ENCODE data around the gene BCL2L2.
A peak's percentile ranks its signal among the peaks of the same experiment; 100 is the strongest.
"Not testable (repeated sequence)": the region's sequence is repeated elsewhere in the genome, so short reads cannot be mapped to it uniquely, and the experiment has no call there.

BCL2L2 gene

DNA sequence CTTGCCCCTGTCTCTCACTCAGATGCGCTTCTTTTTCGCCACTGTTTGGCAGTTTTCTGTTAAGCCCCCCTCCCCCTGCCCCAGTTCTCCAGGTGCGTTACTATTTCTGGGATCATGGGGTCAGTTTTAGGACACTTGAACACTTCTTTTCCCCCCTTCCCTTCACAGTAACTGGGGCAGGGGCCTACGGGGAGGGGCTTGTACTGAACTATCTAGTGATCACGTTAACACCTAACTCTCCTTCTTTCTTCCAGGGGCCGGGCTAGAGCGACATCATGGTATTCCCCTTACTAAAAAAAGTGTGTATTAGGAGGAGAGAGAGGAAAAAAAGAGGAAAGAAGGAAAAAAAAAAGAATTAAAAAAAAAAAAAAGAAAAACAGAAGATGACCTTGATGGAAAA, 18.4 kb downstream of the BCL2L2 start:
- DNase-seq: no peak

DNA sequence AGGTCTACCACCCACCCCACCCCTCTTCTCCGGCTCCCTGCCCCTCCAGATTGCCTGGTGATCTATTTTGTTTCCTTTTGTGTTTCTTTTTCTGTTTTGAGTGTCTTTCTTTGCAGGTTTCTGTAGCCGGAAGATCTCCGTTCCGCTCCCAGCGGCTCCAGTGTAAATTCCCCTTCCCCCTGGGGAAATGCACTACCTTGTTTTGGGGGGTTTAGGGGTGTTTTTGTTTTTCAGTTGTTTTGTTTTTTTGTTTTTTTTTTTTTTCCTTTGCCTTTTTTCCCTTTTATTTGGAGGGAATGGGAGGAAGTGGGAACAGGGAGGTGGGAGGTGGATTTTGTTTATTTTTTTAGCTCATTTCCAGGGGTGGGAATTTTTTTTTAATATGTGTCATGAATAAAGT, 19.1 kb downstream of the BCL2L2 start:
- DNase-seq: not testable (repeated sequence)

DNA sequence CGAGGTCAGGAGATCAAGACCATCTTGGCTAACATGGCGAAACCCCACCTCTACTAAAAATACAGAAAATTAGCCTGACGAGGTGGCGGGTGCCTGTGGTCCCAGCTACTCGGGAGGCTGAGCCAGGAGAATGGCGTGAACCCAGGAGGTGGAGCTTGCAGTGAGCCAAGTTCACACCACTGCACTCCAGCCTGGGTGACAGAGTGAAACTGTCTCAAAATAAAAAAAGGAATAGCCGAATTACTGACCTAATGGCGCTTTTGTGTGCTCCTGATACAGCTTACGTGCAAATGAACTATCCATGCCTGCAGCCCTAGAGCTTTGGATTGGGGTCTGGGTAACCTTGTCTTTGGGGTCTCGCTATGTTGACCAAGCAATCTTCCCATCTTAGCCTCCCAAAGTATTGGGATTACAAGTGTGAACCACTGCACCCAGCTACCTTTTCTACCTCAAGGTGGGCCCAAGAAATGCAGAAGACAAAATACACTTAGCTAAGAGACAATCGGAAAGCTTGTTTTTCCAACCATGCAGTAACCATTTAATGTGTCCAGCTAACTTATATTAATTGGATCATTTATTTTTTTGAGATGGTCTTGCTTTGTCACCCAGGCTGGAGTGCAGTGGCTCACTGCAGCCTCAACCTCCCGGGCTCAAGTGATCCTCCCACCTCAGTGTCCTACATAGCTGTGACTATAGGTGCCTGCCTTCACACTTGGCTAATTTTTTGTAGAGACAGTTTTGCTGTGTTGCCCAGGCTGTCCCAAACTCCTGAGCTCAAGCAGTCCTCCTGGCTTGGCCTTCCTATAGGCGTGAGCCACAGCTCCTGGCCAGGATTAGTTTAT, 20.1 kb downstream of the BCL2L2 start:
- no peak for DNase-seq

DNA sequence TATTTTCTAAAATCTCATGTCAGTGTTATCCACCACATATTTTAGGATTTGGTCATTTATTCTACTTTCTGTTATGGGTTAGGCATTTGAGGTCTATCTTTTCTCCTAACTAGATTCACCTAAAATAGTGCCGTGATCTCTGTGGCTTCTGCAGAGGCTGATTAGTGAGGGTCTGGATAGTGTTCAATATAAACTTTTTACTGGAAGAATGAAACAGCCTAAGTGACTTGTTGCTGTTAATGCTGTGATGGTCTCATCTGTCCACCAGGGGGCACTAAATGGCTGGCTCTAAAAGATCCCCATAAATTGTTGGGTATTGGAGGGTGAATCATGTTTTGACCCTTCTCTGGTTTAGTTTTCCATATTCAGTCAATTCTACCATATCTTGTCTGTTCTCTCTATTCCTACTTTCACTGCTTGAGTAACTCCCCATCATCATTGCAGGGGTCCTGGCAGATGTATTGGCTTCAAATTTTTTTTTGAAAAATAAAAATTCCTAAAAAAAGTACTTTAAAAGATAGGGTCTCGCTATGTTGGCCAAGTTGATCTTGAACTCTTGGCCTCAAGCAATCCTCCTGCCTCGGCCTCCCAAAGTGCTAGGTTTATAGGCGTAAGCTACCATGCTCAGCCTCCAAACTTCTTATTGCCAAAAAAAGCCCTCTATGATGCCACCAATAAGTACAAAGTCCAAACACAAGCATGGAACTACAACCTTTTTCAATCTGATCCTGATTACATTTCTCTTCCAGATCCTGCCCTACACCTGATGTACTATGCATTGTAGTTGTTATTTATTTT, 21.5 kb downstream of the BCL2L2 start:
- DNase-seq: peak; percentile 50

DNA sequence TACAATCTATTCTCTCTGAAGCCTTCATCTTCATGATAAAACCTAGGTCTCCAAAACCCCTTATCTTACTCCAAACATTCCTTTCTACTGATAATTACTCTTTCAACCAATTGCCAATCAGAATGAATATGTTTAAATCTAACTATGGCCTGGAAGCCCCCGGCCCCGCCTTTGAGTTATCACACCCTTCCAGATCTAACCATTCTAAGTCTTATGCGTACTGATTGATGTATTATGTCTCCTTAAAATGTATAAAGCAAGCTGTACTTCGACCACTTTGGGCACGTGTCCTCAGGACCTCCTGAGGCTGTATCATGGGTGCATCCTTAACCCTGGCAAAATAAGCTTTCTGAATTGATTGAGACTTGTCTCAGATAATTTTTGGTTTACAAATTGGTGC, 29.0 kb downstream of the BCL2L2 start:
- DNase-seq: no peak

DNA sequence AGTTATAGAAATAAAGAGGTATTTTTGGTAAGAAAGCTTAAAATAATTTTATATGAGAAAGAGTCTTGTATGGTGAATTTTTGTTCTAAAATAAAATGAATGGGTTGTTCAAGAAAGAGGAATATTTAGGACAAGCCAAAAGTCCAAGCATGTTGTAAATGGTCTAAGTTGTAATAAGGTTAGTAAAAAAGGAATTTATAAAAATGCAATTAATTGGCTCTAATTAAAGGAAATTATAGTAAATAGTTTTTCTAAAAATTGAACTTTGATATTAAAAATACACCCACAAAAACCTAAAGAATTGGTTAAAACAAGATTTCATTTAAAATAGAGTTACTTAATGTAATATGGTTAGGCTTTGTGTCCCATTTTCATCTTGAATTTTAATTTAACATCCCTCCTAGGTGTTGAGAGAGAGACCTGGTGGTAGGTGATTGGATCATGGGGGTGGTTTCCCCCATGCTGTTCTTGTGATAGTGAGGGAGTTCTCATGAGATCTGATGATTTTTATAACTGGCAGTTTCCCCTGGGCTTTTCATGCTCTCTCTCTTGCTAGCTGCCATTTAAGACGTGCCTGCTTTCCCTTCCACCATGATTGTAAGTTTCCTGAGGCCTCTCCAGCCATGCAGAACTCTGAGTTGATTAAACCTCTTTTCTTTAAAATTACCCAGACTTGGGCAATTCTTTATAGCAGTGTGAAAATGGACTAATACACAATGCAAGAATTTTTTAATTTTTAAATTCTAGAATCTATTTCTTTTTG, 33.1 kb downstream of the BCL2L2 start:
- DNase-seq: no peak

DNA sequence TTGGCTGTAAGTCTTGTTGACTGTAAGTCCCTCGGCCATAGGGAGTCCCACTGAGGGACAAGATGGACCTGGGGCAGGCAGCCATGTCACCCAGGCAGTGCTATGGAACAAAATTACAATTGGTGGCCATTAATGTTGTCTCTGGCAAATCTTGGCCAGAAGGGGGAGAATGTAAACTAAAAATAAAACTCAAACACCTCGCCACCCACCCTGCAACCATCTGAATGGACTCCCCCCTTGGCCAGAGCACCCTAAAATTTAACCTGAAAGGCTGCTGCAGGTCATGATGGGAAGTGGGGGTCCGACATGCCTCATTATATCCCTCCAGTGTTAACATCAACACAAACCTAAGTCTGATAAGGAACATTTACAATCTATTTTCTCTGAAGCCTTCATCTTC, 37.8 kb downstream of the BCL2L2 start:
- DNase-seq: no peak

DNA sequence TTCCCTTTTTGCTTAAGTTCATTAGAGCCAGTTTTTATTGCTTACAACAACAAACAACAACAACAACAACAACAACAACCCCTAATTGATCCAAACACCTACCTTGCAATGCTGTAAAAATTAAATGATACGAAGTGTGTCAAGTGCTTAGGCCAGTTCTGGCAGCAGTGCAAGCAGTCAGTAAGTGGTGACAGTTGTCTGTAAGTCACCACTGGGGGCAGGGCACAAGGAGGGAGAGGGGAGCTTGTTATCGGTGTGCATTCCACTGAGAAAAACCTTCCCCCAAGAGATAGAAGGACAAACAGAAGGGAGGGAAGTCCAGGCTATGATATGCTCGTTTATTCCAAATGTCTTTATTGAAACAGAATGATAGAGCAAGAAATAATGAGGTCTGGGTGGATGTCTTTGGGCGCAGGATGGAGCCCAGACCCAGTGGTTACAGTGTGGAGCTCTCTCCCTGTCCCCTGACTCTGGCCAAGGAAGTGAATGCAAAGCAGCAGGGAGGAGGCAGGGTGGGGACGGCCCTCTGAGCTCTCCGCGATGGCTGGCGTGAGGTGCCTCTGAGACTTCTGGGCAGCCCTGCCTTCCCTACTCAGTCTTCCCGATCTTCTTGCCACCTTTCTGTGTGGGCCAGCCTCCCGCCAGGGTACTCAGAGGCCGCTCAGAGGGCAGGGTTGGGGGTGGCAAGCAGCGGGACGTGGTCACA, 39.5 kb downstream of the BCL2L2 start:
- DNase-seq: no peak

DNA sequence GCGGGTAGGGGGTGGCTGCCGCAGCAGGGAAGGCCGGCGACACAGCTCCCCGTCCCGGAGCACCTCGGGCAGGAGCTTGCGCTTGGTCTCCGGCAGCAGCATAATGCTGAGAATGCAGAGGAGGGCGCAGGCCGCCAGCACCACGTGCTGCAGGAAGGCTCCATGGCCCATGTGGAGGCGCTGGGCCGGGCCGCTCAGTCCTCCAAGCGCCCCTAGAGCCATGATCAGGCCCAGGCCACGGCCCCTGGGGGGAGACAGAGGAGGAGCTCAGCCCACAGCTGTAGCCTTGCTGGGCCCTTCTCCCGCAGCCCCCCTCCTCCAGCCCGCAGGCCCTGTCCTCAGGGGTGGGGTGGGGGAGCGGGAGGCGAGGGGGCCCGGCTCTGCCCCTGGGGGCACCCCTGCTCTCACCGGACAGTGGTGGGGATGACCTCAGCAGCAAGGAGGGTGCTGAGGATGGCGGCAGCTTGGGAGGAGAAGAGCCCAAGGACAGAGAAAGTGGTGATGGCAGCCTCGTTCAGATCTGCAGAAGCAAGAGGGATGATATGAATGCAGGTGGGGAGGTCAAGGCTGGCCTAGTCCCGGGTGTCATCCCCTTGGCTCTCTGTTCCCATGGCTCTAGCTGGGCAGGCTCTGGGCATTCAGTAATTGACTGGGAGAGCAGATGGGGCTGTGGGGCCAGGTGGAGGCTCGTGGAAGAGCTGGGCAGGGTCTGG, 40.2 kb downstream of the BCL2L2 start:
- DNase-seq: no peak

DNA sequence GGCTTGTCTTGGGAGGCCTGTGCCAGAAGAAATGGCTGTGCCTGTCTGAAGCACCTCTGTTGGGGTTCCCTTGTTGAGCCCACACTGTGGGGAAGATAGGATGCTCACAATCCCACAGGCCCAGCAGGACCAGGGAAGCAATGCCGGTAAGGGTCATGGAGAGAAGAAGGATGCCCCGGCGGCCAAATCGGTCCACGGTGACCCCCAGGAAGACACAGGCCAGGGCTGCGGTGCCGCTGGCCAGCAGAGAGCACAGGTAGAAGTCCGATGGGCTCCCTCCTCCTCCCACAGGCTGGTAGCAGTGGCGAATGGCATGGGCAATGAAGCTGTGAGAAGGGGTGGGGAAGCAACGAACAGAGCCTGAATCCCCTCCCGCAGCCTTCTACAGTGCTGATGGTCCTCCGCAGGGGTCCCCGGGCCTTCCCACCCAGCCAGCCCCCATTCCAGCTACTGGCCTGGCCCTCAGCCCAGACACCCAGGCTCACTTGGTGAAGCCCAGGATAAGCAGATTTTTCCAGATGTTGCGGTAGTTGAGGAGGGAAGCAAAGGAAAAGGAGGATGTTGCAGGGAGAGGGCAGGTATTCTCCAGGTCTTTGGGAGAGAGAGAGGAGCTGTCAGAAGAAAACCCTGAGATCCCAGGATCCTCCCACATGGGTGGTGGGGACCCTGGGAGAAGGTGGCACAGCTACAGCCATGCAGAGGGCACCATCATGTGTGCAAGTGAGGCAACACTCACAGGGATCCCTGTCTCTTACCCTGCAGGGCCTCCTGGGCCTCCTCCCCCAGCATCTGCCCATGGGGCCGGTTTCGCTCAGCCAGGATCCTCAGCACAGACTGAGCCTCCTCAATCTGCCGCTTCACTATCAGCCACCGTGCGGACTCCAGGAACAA, 41.0 kb downstream of the BCL2L2 start:
- DNase-seq: no peak

DNA sequence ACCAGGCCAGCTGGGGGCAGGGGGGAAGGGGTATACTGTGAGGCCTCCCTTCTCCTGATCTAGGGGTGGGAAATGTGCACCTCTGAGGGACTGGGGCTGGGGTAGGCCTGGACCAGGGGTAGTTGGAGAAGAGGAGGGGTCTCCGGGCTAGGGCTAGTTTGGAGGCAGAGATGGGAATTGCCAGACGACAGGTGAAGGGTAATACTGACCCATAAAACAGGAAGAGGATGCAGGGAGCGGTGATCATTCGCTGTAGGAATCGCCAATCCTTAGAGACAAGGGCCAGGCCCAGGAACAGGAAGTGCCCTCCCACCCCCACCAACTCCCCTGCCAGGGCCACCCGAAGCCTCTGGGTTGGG, 41.6 kb downstream of the BCL2L2 start:
- DNase-seq: no peak

DNA sequence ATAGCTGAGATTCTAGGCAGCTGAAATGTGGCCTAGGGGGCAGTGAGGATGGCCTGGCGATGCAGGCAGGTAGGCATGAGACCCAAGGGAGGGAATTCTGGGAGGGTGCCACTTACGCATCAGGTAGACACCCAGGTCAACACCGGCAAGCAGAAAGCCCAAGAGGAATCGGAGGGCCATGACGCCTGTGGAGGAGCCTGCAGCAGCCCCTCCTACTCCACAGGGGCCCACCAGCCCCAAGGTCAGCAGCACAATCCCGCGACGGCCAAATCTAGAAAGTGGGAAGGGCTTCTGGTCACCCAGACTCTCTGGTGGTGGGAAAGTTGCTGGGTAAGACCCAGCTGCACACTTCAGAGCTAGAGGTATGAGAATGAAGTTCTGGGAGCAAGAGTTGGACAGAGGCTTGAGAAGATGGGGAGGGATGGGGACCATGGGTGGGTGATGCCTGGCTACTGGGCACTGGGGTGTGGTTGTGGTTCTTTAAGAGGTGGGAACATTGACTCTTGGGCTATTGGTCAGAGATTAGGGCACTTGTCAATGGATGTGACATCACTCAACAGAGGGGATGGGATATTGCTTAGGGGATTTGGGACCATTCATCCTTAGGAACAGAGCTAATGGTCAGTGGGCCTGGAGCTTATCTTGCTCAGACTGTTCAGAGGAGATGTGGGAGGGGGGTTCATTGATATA, 42.7 kb downstream of the BCL2L2 start:
- no peak for DNase-seq

DNA sequence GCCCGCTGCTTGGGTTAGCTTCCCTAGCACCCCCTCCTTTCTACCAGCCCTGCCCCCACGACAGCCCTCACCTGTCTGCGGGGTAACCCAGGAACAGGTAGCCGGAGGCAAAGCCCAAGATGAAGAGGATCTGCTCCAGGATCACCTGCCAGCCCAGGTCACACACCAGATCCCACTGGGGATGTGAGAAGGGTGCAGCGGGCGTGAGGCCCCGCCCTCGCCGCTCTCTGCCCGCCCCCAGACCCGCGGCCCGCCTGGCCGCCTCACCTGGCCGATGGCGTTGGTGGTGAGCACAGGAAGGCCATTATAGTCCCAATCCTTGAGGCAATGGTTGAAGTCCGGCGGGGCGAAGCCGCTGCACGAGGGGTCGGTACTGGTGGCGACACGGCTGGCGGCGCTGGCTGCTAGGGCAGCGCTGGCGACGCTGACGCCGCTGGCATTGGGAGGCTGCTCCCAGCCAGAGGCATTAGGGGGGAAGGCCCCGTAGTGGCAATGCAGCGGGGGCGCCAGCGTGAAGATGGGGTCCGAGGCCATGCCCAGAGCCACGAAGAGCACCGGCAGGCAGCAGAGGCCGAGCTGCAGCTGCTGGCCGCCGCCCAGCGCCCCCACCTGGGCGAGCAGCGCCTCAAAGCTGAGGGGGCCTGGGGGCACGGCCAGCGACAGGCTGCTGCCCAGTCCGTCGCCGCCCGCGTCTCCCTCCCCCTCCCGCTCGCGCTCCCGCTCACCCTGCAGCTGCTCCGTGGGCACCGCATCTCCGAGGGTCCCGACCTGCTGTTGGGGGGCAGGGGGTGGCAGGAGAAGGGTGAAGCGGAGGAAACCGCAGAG, 45.3 kb downstream of the BCL2L2 start:
- no peak for DNase-seq

DNA sequence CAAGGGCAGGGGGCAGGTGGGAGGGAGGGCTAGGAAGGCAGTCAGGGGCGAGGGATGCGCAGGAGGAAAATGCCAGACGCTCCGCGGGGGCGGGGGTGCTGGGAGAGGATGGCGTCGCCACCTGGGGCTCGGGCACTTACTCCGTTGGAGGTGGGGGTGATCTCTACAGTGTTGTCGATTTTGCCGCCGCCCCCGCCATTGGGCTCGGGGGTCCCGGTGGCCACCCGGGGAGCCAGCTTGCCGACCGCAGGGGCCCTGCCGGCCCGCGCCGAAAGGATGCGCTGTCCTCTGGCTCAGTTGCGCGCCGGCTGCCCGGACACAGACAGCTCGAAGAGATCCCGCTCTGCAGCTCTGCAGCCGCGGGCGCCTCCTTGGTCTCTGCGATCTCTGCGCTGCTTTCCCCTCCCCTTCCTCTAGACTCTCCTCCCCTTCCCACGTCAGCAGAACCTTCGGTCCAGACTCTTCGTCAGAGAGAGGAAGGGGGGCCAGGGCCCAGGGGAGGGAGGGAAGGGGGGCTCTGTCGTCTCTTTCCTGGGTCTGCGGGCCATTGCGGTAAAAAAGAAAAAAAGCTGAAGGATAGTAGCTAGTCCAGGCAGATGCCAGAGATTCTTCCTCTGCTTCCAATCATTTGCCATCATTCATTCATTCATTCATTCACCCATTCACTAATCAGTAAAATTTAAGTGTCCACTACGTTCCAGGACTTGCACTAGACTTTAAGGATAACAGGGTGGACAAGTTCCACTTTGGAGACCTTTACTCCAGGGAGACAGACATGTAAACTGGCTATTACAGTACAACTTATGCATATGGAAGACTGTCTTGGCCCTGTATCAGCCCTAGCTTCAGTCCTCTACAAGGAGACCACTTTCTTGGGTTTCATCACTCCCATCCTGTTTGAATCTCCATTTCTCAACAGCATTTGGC, 46.1 kb downstream of the BCL2L2 start, which contains the start of gene SLC22A17:
Gene SLC22A17, minus strand, starts transcription at position 382 of the 927 bp plus-strand sequence.
- DNase-seq: peak; percentile 59

DNA sequence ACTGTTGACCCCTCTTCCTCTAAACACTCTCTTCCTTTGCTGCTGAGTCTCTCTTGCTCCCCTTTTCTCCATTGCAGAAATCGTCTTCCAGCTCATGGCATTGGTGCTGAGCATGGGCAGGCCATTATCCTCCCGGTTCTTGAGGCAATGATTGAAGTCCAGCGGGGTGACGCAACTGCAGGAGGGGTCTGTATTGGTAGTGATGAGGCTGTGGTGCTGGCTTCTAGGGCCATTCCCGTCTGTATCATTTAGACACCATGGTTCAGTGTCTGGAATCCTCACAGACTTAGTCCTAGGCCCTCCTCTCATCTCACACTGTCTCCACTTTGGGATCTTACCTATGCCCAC, 46.8 kb downstream of the BCL2L2 start:
- DNase-seq: no peak

DNA sequence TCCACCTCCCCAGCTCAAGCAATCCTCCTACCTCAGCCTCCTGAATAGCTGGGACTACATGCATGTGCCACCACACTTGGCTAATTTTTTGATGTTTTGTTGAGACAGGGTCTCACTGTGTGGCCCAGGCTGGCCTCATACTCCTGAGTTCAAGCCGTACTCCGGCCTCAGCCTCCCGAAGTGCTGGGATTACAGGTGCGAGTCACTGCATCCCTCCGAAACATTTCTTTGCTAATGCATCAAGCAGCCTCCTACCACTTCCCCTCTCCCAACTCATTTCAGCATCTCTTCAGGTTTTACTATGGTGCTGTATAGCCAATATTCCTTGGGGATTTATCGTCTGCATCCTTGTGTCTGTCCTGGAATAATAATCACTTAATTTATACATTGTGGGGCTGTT, 48.4 kb downstream of the BCL2L2 start:
- DNase-seq: no peak

DNA sequence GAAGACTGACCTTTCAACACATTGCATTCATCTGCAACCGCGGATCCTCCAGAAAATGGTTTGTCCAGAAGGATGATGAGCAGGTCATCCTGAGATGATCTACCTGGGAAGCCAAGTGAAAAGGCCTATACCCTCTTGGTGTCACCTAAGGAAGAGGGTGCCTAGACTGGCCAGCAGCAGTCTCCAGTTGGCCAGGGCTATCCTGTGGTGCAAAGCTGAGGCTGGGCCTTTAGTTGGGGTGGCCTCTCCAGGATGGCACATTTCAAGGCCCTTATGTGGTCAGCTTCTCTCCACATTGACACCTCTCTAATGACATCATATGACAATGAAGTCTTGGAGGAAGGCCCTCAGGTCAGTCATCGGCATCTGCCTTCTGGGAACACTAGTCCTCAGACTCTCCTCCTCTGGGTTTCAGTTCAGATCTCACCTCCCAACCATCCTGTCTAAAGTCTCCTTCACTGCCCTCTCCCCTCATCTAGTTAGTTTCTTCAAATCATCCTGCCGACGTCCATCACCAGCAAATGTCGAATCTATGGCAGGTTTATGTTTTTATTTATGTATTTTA, 49.3 kb downstream of the BCL2L2 start:
- no peak for DNase-seq

DNA sequence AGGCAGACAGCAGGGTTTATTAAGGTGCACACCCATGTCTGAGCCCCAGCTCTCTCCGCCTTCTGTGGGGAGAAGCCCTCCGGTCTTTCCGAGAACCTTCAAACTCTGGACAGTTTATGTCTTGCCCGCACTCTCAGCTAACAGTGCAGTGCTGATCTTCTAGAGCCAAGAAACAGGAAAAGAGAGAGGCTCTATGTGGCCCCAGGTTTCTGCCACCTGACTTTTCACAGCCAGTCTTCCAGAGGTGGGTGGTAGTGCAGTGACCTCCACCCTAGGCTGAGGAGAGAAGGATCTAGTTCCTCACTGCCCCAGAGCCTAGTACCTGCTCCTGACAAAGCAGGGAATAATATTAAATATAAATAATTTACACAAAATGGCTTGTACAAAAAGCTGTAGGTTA, 50.0 kb downstream of the BCL2L2 start:
- DNase-seq: no peak
